K562 (cell line): ENCODE results near the gene ATF4. TPM values are rescaled to one million over a fixed set of nuclear protein-coding genes. Genes with fewer than 3 reads are reported as not detected.
A peak's percentile ranks its signal among the peaks of the same experiment; 100 is the strongest.

ENCODE experiments used
- BRF1 ChIP-seq: IDR thresholded peaks from 3 replicates; pipeline ENCODE4 v1.6.1; 2011; ENCODE audit warnings: borderline replicate concordance, mild to moderate bottlenecking; ENCODE audit not compliant: insufficient read length; ENCODE audit errors: extremely low read depth
- CHD7 ChIP-seq: fragments of 200-600 bp; sonication (generic); IDR thresholded peaks from one replicate; pipeline ENCODE4 v1.6.1; 2012; ENCODE audit warnings: mild to moderate bottlenecking, low read depth, low read length, inconsistent platforms
- FOXP1 ChIP-seq: sonication (generic); formaldehyde crosslinking; IDR thresholded peaks from 2 replicates; pipeline ENCODE4 v1.8.0; 2022; ENCODE audit warnings: mild to moderate bottlenecking, missing genetic modification reagents
- IRF2 ChIP-seq: sonication (generic); formaldehyde crosslinking; IDR thresholded peaks from 2 replicates; pipeline ENCODE4 v1.8.1; 2022; ENCODE audit warnings: mild to moderate bottlenecking, missing genetic modification reagents
- MAZ ChIP-seq, 2 experiments: fragments of 450-650 bp in 1 of 2; sonication (generic) in 1 of 2; formaldehyde crosslinking; IDR thresholded peaks in 1 of 2; conservative IDR thresholded peaks in 1 of 2; 2 replicates each; pipeline versions ENCODE4 v1.4.0 to v1.5.0; 2020; ENCODE audit warnings: mild to moderate bottlenecking in 1 of 2, missing genetic modification reagents in 1 of 2
- NFE2 ChIP-seq: IDR thresholded peaks from 2 replicates; pipeline ENCODE4 v1.6.1; 2014; ENCODE audit warnings: antibody characterized with exemption, low read depth
- PHF8 ChIP-seq: fragments of 200-600 bp; sonication (generic); IDR thresholded peaks from 2 replicates; pipeline ENCODE4 v1.6.1; 2012; ENCODE audit warnings: mixed run types, mild to moderate bottlenecking, inconsistent platforms, low read length, moderate library complexity, borderline replicate concordance
- RAD21 ChIP-seq, 2 experiments: fragments of 250-450 bp in 1 of 2; fragments of 450-650 bp in 1 of 2; sonication (Bioruptor Pico) in 1 of 2; formaldehyde crosslinking in 1 of 2; IDR thresholded peaks in 1 of 2; conservative IDR thresholded peaks in 1 of 2; 2 replicates each; pipeline versions ENCODE4 v1.4.0 to v1.8.0; 2020 to 2022; ENCODE audit warnings: mild to moderate bottlenecking in 2 of 2, moderate library complexity in 1 of 2
- RB1 ChIP-seq: fragments of 450-650 bp; IDR thresholded peaks from 2 replicates; pipeline ENCODE4 v1.6.1; 2017; ENCODE audit warnings: low read depth, mild to moderate bottlenecking
- RBBP5 ChIP-seq: fragments of 200-600 bp; sonication (generic); IDR thresholded peaks from 2 replicates; pipeline ENCODE4 v1.6.1; 2012; ENCODE audit warnings: borderline replicate concordance, mild to moderate bottlenecking, low read length, control low read depth, inconsistent platforms; ENCODE audit not compliant: insufficient read depth, poor library complexity, severe bottlenecking
- RBFOX2 ChIP-seq: fragments of 200-400 bp; formaldehyde crosslinking; IDR thresholded peaks from 2 replicates; pipeline ENCODE4 v1.6.1; 2017; ENCODE audit warnings: low read depth, mild to moderate bottlenecking, low read length, moderate library complexity
- YY1 ChIP-seq, 3 experiments: IDR thresholded peaks; 2 replicates each; pipeline ENCODE4 v1.6.1; 2011; ENCODE audit warnings: low read length in 2 of 3, mild to moderate bottlenecking in 2 of 3, moderate library complexity in 2 of 3, borderline replicate concordance in 1 of 3, control low read depth in 1 of 3, low read depth in 1 of 3; ENCODE audit not compliant: insufficient read depth in 3 of 3, insufficient replicate concordance in 2 of 3, control insufficient read depth in 1 of 3, insufficient read length in 1 of 3; ENCODE audit errors: extremely low read depth in 1 of 3
- ZFP36 ChIP-seq: fragments of 150-350 bp; IDR thresholded peaks from 2 replicates; pipeline ENCODE4 v1.6.1; 2018; ENCODE audit warnings: low read length, low read depth; ENCODE audit not compliant: partially characterized antibody
- ZNF174 ChIP-seq: fragments of 250-450 bp; sonication (Bioruptor Pico); IDR thresholded peaks from 2 replicates; pipeline ENCODE4 v1.4.0; 2020; ENCODE audit warnings: mild to moderate bottlenecking
- ZNF23 ChIP-seq: fragments of 250-450 bp; sonication (Bioruptor Pico); IDR thresholded peaks from 2 replicates; pipeline ENCODE4 v1.4.0; 2020; ENCODE audit warnings: mild to moderate bottlenecking
- polyA plus RNA-seq, 8 experiments: library from polyadenylated mRNA; depleted of rRNA in 4 of 8; stranded (reverse) in 5 of 8; unstranded in 3 of 8; fragments of >200 nt; fragmentation: Nextera tagmentation in 2 of 8; fragmentation: Illumina TruSeq in 1 of 8; extraction: Ambion mirVana in 2 of 8; extraction: Trizol in 1 of 8; gene quantifications; 2 replicates each; pipeline versions ENCODE4 v1.2.1 to v1.2.3, GENCODE V29; 2011 to 2014; ENCODE audit warnings: inconsistent platforms in 1 of 8, missing spikeins in 1 of 8
- total RNA-seq, 7 experiments: library from RNA; depleted of rRNA in 6 of 7; stranded (reverse); fragments of >200 nt in 6 of 7; fragmentation: Illumina TruSeq in 2 of 7; extraction: Trizol in 2 of 7; gene quantifications; 2 replicates each; pipeline versions ENCODE4 v1.2.1 to v1.2.3, GENCODE V29; 2011 to 2021; ENCODE audit warnings: low replicate concordance in 1 of 7

The ATF4 gene
- total and polyA plus RNA-seq, 9 of the 15 experiments (the other 6 are each of a cell fraction or from before 2014, with no cell fraction given), result 93.1 to 723 (median 355) TPM

DNA sequence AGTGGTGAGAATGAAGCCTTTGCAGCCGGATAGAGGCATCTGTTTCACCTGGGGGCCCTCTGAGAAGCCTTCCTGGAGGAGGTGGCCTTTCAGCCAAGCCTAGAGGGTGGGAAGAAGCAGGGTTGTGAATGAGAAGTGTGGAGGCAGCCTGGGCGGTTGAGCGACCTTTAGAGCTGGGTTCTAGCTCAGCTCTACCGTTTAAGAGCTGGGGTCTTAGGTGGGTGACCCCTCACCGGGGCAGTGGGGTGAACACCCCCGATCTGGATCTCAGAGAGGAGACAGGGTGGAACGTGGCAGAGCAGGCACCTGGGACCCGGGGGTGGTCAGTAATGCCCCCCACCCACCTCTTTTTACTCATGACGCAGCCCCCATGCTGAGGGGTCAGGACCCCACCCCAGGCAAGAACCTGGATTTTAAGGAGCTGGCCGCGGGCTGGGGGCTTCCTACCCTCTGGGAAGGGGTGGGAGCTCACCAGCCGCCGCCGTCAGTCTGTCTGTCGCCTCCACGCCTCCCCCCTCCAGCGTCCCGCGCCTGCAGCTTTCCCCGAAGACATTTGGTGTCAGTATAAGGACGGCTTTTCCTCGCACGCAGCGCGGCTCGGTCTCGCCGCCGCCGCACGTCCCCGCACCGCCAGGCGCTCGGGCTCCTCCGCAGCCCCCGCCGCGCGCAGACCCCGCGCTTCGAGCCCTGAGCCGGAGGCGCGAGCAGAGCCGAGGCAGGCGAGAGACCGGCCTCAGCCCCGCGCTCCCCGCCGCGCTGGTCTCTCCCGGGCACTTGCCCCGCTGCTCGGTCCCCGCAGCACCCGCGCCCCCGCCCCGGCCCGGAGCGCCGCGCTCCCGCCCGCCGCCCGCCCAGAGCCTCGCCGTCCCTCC, 36.8 kb downstream of the ATF4 start (continued):
- TF ChIP-seq CHD7 (no peak), BRF1 (no peak), ZFP36 (peak; percentile 86), NFE2 (no peak), RAD21 (CRISPR knock-in tag; conservative IDR thresholded peaks at IDR 0.05 in 1 of 2, IDR thresholded peaks at IDR 0.05 in 1 of 2) (peak; percentile 55 to 67), MAZ (CRISPR knock-in tag; conservative IDR thresholded peaks at IDR 0.05 in 1 of 2, IDR thresholded peaks at IDR 0.05 in 1 of 2) (peak; percentile 30 to 66; a peak in 1 of 4 replicates), FOXP1 (CRISPR knock-in tag) (no peak), IRF2 (no peak), PHF8 (peak; percentile 21; the same call in 1 of the 2 replicates), ZNF174 (CRISPR knock-in tag) (no peak), RB1 (peak; percentile 86), ZNF23 (no peak), RBFOX2 (peak; percentile 59), YY1 (IDR thresholded peaks at IDR 0.05; ENCODE audit: borderline replicate concordance in 1 of 3, control insufficient read depth in 1 of 3, extremely low read depth in 1 of 3, insufficient read depth in 3 of 3, insufficient read length in 1 of 3, insufficient replicate concordance in 2 of 3, low read depth in 1 of 3, low read length in 2 of 3) (no peak), RBBP5 (peak; percentile 34)
